Tibial nerve (tissue), 4 donors: ENCODE measurements around the gene ETNK1.

Experiments used
- EP300 ChIP-seq, 2 donors: sonication (generic); formaldehyde crosslinking; IDR thresholded peaks; one replicate each; pipeline ENCODE4 v1.6.1; 2017; ENCODE audit warnings: antibody characterized with exemption in 2 of 2, mild to moderate bottlenecking in 1 of 2
- POLR2A ChIP-seq, 2 donors: fragments of 450-650 bp; IDR thresholded peaks; one replicate each; pipeline ENCODE4 v1.6.1; 2017; ENCODE audit warnings: antibody characterized with exemption in 2 of 2, mild to moderate bottlenecking in 2 of 2, moderate library complexity in 2 of 2
- TF ChIP-seq, protein P1 (sequence below), 5 experiments: fragments of 200-600 bp in 3 of 5; fragments of 450-650 bp in 2 of 5; sonication (generic) in 3 of 5; IDR thresholded peaks; one replicate each; pipeline ENCODE4 v1.5.1; 2016 to 2019; ENCODE audit warnings: antibody characterized with exemption in 5 of 5, mild to moderate bottlenecking in 3 of 5, moderate library complexity in 2 of 5

DNA sequence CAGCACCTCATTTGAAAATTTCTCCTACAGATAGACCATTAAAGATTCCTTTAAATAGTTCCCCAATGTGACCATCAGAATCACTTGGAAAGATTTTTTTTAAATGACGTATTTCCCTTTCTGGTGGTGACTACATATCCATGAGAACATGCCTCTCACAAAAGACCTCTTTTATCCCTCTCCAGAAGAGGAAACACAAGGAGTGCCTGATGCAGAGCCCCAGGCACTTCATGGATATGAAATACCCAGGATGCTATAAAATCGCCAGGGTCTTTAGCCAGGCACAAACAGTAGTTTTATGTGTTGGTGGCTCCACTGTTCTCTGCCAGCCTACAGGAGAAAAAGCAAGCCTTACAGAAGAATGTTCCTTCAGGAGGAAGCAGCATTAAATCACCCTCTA is 97.1 kb downstream of the ETNK1 start:
- no peak for TF ChIP-seq POLR2A (IDR thresholded peaks at IDR 0.05)
- TF ChIP-seq, protein P1, sequence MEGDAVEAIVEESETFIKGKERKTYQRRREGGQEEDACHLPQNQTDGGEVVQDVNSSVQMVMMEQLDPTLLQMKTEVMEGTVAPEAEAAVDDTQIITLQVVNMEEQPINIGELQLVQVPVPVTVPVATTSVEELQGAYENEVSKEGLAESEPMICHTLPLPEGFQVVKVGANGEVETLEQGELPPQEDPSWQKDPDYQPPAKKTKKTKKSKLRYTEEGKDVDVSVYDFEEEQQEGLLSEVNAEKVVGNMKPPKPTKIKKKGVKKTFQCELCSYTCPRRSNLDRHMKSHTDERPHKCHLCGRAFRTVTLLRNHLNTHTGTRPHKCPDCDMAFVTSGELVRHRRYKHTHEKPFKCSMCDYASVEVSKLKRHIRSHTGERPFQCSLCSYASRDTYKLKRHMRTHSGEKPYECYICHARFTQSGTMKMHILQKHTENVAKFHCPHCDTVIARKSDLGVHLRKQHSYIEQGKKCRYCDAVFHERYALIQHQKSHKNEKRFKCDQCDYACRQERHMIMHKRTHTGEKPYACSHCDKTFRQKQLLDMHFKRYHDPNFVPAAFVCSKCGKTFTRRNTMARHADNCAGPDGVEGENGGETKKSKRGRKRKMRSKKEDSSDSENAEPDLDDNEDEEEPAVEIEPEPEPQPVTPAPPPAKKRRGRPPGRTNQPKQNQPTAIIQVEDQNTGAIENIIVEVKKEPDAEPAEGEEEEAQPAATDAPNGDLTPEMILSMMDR (IDR thresholded peaks at IDR 0.05): no peak
- TF ChIP-seq EP300 (IDR thresholded peaks at IDR 0.05): no peak
